Testis (tissue), 2 donors: ENCODE measurements around the gene YOD1.

Source experiments
- CTCF ChIP-seq, 3 experiments: fragments of 450-650 bp in 2 of 3; fragments of 200-600 bp in 1 of 3; sonication (generic) in 1 of 3; IDR thresholded peaks; one replicate each; pipeline ENCODE4 v1.5.1; 2016 to 2019; ENCODE audit warnings: antibody characterized with exemption in 3 of 3, mild to moderate bottlenecking in 2 of 3, moderate library complexity in 1 of 3
- POLR2A ChIP-seq: fragments of 450-650 bp; IDR thresholded peaks from one replicate; pipeline ENCODE4 v1.6.1; 2017; ENCODE audit warnings: antibody characterized with exemption, mild to moderate bottlenecking, moderate library complexity

GRCh38 chr1:207021876-207022596, 29.0 kb downstream of the YOD1 start:
- TF ChIP-seq CTCF (IDR thresholded peaks at IDR 0.05), result no peak
- TF ChIP-seq POLR2A, result no peak
